Smooth muscle cell (in vitro differentiated cells): Measurements from ENCODE around the gene KIFBP. TPM values are rescaled to one million over a fixed set of nuclear protein-coding genes. Genes with fewer than 3 reads are reported as not detected.

Source experiments
- DNase-seq: peaks from one replicate; lab custom pipeline; 2025; ENCODE audit not compliant: unreplicated experiment; lab: John Stamatoyannopoulos, UW
- H2AFZ ChIP-seq: fragments of 200-600 bp; sonication (generic); 2 replicates; pipeline ENCODE4 v1.6.0; 2016; ENCODE audit warnings: antibody characterized with exemption, low read depth, mild to moderate bottlenecking
- H3F3A ChIP-seq: fragments of 200-600 bp; sonication (generic); 2 replicates; pipeline ENCODE4 v1.6.0; 2017; ENCODE audit warnings: antibody characterized with exemption, low read depth
- H3K27ac ChIP-seq: fragments of 200-600 bp; sonication (generic); 2 replicates; pipeline ENCODE4 v1.5.1; 2016; ENCODE audit warnings: low read depth, mild to moderate bottlenecking
- H3K27me3 ChIP-seq: fragments of 200-600 bp; sonication (generic); 2 replicates; pipeline ENCODE4 v1.6.1; 2016; ENCODE audit warnings: low read depth, mild to moderate bottlenecking
- H3K36me3 ChIP-seq: fragments of 200-600 bp; sonication (generic); 2 replicates; pipeline ENCODE4 v1.5.1; 2016; ENCODE audit warnings: low read depth
- H3K4me1 ChIP-seq: fragments of 200-600 bp; sonication (generic); 2 replicates; pipeline ENCODE4 v1.5.1; 2016; ENCODE audit warnings: low read depth
- H3K4me2 ChIP-seq: fragments of 200-600 bp; sonication (generic); 2 replicates; pipeline ENCODE4 v1.6.0; 2016; ENCODE audit warnings: mild to moderate bottlenecking
- H3K4me3 ChIP-seq: fragments of 200-600 bp; sonication (generic); 2 replicates; pipeline ENCODE4 v1.5.1; 2016; ENCODE audit warnings: mild to moderate bottlenecking
- H3K79me2 ChIP-seq: fragments of 200-600 bp; sonication (generic); 2 replicates; pipeline ENCODE4 v1.6.0; 2016; ENCODE audit warnings: low read depth, mild to moderate bottlenecking
- H3K9ac ChIP-seq: fragments of 200-600 bp; sonication (generic); 2 replicates; pipeline ENCODE4 v1.6.0; 2016; ENCODE audit warnings: low read depth
- H3K9me3 ChIP-seq: fragments of 200-600 bp; sonication (generic); replicated peaks from 2 replicates; pipeline ENCODE4 v1.5.1; 2016; ENCODE audit warnings: low read depth
- H4K20me1 ChIP-seq: fragments of 200-600 bp; sonication (generic); 2 replicates; pipeline ENCODE4 v1.6.0; 2016; ENCODE audit warnings: low read depth
- CTCF ChIP-seq: fragments of 200-600 bp; sonication (generic); IDR thresholded peaks from 2 replicates; pipeline ENCODE4 v1.5.1; 2017; ENCODE audit warnings: borderline replicate concordance, mild to moderate bottlenecking, antibody characterized with exemption; ENCODE audit not compliant: insufficient read depth, poor library complexity, severe bottlenecking
- WGBS: methylation state at CpG from one replicate; pipeline ENCODE4 v1.1.7; 2016; ENCODE audit warnings: low lambda C conversion rate; 5-methylcytosine and 5-hydroxymethylcytosine counted together
- polyA plus RNA-seq: library from polyadenylated mRNA; unstranded; fragments of >200 nt; fragmentation: Nextera tagmentation; extraction: Ambion mirVana; gene quantifications from 2 replicates; pipeline ENCODE4 v1.2.1, GENCODE V29; 2016
- total RNA-seq: library from RNA; depleted of rRNA; stranded (reverse); fragments of >200 nt; gene quantifications from 2 replicates; pipeline ENCODE4 v1.2.3, GENCODE V29; 2014

KIFBP gene
- total and polyA plus RNA-seq, 2 experiments from 2014 or later = 37.6 to 55.1 TPM

DNA sequence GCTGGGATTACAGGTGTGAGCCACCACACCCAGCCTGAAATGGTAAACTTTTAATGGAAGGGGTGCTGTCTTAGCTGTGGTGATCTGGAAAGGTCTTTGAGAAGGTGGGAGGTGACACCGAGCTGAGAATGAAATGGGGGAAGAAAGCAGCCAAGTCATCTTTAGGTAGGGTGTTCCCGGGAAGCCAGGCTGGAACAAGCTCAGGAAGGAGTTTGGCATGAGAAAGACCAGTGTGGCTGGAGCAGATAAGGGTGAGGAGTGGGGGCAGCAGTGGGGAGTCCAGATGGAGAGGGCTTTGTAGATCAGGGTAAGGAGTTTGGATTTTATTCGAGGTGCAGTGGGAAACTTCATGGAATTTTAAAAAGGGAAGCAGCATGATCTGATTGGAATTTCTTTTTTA lies 30.0 kb downstream of the KIFBP start:
- Histone ChIP-seq H3K36me3 (peaks cover 3% of the 10 kb centered on the region), H3K27ac (no peak overlapping the region), H2AFZ (no peak overlapping the region), H3K4me2 (no peak overlapping the region), H3K4me3 (no peak overlapping the region), H3K9me3 (no peaks in the 10 kb centered on the region), H3K27me3 (no peaks in the 10 kb centered on the region), H4K20me1 (no peaks in the 10 kb centered on the region), H3K79me2 (no peaks in the 10 kb centered on the region), H3K4me1 (no peaks in the 10 kb centered on the region), H3F3A (no peaks in the 10 kb centered on the region), H3K9ac (no peak overlapping the region)
- WGBS = 91% methylated on average over 3 of the region's 3 CpGs
- no peak for TF ChIP-seq CTCF
- DNase-seq = no peak

- no peaks in the 10 kb centered on the region for H3K4me1 ChIP-seq
- H3K9ac ChIP-seq = no peak overlapping the region
- no peaks in the 10 kb centered on the region for H3K79me2 ChIP-seq
- no peaks in the 10 kb centered on the region for H3K27me3 ChIP-seq
- no peaks in the 10 kb centered on the region for H4K20me1 ChIP-seq
- no peaks in the 10 kb centered on the region for H3K9me3 ChIP-seq
- no peak overlapping the region for H3K27ac ChIP-seq
- no peak overlapping the region for H3K4me2 ChIP-seq
- WGBS = 99% methylated on average over 19 of the region's 19 CpGs
- H3K36me3 ChIP-seq = no peaks in the 10 kb centered on the region
- H3F3A ChIP-seq = no peaks in the 10 kb centered on the region
- DNase-seq = no peak
- no peak overlapping the region for H3K4me3 ChIP-seq
- no peak for TF ChIP-seq CTCF
- H2AFZ ChIP-seq = no peak overlapping the region
These were observed 34.0 kb downstream of the KIFBP start for GRCh38 chr10:69022611-69023010.

DNA sequence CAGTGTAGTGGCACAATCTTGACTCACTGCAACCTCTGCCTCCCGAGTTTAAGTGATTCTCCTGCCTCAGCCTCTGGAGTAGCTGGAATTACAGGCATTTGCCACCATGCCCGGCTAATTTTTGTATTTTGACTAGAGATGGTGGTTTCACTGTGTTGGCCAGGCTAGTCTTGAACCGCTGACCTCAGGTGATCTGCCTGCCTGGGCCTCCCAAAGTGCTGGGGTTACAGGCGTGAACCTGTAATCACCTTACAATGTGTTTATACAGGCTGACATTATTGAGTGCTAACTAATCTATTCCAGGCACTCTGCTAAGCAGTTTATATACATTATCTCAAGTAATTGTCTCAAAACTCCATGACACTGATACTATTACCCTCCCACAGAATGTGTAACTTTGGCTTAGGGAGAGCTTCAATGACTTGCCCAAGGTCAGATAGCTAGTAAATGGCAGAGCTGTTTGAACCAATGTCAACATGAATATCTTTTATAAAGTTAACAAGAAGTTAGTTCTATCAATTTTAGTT lies 36.8 kb downstream of the KIFBP start:
- no peak overlapping the region for H3K27ac ChIP-seq
- no peaks in the 10 kb centered on the region for H3K27me3 ChIP-seq
- no peak for DNase-seq
- H2AFZ ChIP-seq = no peak overlapping the region
- no peaks in the 10 kb centered on the region for H3K4me1 ChIP-seq
- TF ChIP-seq CTCF = no peak
- no peaks in the 10 kb centered on the region for H3K79me2 ChIP-seq
- H3K9me3 ChIP-seq = no peaks in the 10 kb centered on the region
- no peak overlapping the region for H3K4me3 ChIP-seq
- H3K36me3 ChIP-seq = no peaks in the 10 kb centered on the region
- WGBS = 77% methylated on average over 4 of the region's 4 CpGs
- H3K4me2 ChIP-seq = no peak overlapping the region
- H3F3A ChIP-seq = no peaks in the 10 kb centered on the region
- H3K9ac ChIP-seq = no peak overlapping the region
- H4K20me1 ChIP-seq = no peaks in the 10 kb centered on the region

- H3K27ac ChIP-seq = no peak overlapping the region
- TF ChIP-seq CTCF = no peak
- no peaks in the 10 kb centered on the region for H3K36me3 ChIP-seq
- no peaks in the 10 kb centered on the region for H3K4me1 ChIP-seq
- H3F3A ChIP-seq = no peaks in the 10 kb centered on the region
- no peak overlapping the region for H3K9ac ChIP-seq
- 84% methylated on average over 4 of the region's 4 CpGs for WGBS
- no peaks in the 10 kb centered on the region for H3K27me3 ChIP-seq
- H3K9me3 ChIP-seq = no peaks in the 10 kb centered on the region
- H2AFZ ChIP-seq = no peak overlapping the region
- no peaks in the 10 kb centered on the region for H4K20me1 ChIP-seq
- no peaks in the 10 kb centered on the region for H3K79me2 ChIP-seq
- DNase-seq = no peak
- H3K4me3 ChIP-seq = no peak overlapping the region
- no peak overlapping the region for H3K4me2 ChIP-seq
These were observed 44.7 kb downstream of the KIFBP start for GRCh38 chr10:69033256-69033655.
